B cell (primary cell): ENCODE results near the gene KDF1. TPM values are rescaled to one million over a fixed set of nuclear protein-coding genes. Genes with fewer than 3 reads are reported as not detected.

Source experiments
- ATAC-seq: fragments of 200-7000 bp; cut with Tn5 transposase; one replicate; pipeline ENCODE4 v1.10.0; 2021; ENCODE audit warnings: low read depth, mild to moderate bottlenecking, moderate number of reproducible peaks, moderate library complexity
- CTCF ChIA-PET: fragments of 350-600 bp; sonication (Branson Sonifier 250); formaldehyde crosslinking; loops from one replicate; lab custom pipeline; 2021; ENCODE audit warnings: antibody characterized with exemption, inconsistent platforms; lab: Charles Lee
- POLR2A ChIA-PET: fragments of 350-600 bp; sonication (Branson Sonifier 250); formaldehyde crosslinking; loops from one replicate; lab custom pipeline; 2021; ENCODE audit warnings: antibody characterized with exemption; lab: Charles Lee
- DNase-seq: peaks from one replicate; pipeline ENCODE4 v3.0.0; 2013
- H2AFZ ChIP-seq: 2 replicates; pipeline ENCODE4 v1.6.1; 2012; ENCODE audit warnings: mild to moderate bottlenecking, low read depth, low read length; ENCODE audit not compliant: insufficient read depth, poor library complexity, severe bottlenecking
- H3K27ac ChIP-seq, 2 donors: 1 replicate in 1 of 2; 2 replicates in 1 of 2; pipeline ENCODE4 v1.5.1; 2012 to 2013; ENCODE audit warnings: low read length in 2 of 2, mild to moderate bottlenecking in 2 of 2, moderate library complexity in 1 of 2
- H3K27me3 ChIP-seq, 4 experiments: fragments of 200-600 bp in 1 of 4; sonication (generic) in 1 of 4; replicated peaks in 1 of 4; 1 replicate in 2 of 4; 2 replicates in 2 of 4; pipeline versions ENCODE4 v1.6.1 to v1.7.0; 2013 to 2016; ENCODE audit warnings: low read length in 3 of 4, mild to moderate bottlenecking in 2 of 4, mixed read lengths in 1 of 4, moderate library complexity in 1 of 4; ENCODE audit not compliant: insufficient read depth in 4 of 4, control insufficient read depth in 3 of 4; ENCODE audit errors: control extremely low read depth in 1 of 4
- H3K36me3 ChIP-seq, 2 experiments: replicated peaks in 1 of 2; 1 replicate in 1 of 2; 2 replicates in 1 of 2; pipeline versions ENCODE4 v1.6.1 to v1.7.1; 2013; ENCODE audit warnings: low read length in 1 of 2; ENCODE audit not compliant: insufficient read depth in 2 of 2, control insufficient read depth in 1 of 2; ENCODE audit errors: control extremely low read depth in 1 of 2, extremely low read depth in 1 of 2
- H3K4me1 ChIP-seq, 2 donors: fragments of 200-600 bp in 1 of 2; sonication (generic) in 1 of 2; 1 replicate in 1 of 2; 2 replicates in 1 of 2; pipeline versions ENCODE4 v1.5.1 to v1.6.1; 2013 to 2017; ENCODE audit warnings: low read length in 2 of 2; ENCODE audit not compliant: control insufficient read depth in 2 of 2, insufficient read depth in 2 of 2
- H3K4me2 ChIP-seq: replicated peaks from 2 replicates; pipeline ENCODE3; 2012; ENCODE audit warnings: mild to moderate bottlenecking, low read depth, low read length; ENCODE audit not compliant: poor library complexity, severe bottlenecking
- H3K4me3 ChIP-seq, 5 experiments: fragments of 200-600 bp in 1 of 5; sonication (generic) in 1 of 5; 1 replicate in 3 of 5; 2 replicates in 2 of 5; pipeline versions ENCODE4 v1.5.1 to v1.7.0; 2011 to 2016; ENCODE audit warnings: low read length in 4 of 5, mild to moderate bottlenecking in 4 of 5, low read depth in 2 of 5, control low read depth in 1 of 5, moderate library complexity in 1 of 5; ENCODE audit not compliant: insufficient read depth in 1 of 5; ENCODE audit errors: control extremely low read depth in 1 of 5, extremely low read depth in 1 of 5
- H3K79me2 ChIP-seq: fragments of 200-600 bp; sonication (generic); one replicate; pipeline ENCODE4 v1.6.0; 2016; ENCODE audit warnings: low read length; ENCODE audit not compliant: control insufficient read depth, insufficient read depth
- H3K9ac ChIP-seq: fragments of 200-600 bp; sonication (generic); 2 replicates; pipeline ENCODE4 v1.6.1; 2017; ENCODE audit warnings: mild to moderate bottlenecking, low read length, moderate library complexity
- H3K9me3 ChIP-seq, 3 donors: one replicate each; pipeline versions ENCODE4 v1.6.1 to v1.7.1; 2013; ENCODE audit warnings: low read length in 2 of 3; ENCODE audit not compliant: control insufficient read depth in 2 of 3, insufficient read depth in 1 of 3; ENCODE audit errors: control extremely low read depth in 1 of 3
- H4K20me1 ChIP-seq: 2 replicates; pipeline ENCODE4 v1.6.0; 2012; ENCODE audit warnings: mild to moderate bottlenecking, low read length; ENCODE audit not compliant: insufficient read depth, control insufficient read depth, poor library complexity, severe bottlenecking
- H3K27ac Mint-ChIP-seq: one replicate; pipeline ENCODE4 v1.8.0; 2021; ENCODE audit warnings: mixed read lengths
- H3K27me3 Mint-ChIP-seq: one replicate; pipeline ENCODE4 v1.8.0; 2021; ENCODE audit warnings: mixed read lengths
- H3K4me1 Mint-ChIP-seq: one replicate; pipeline ENCODE4 v1.8.0; 2021; ENCODE audit warnings: mixed read lengths
- H3K4me3 Mint-ChIP-seq: one replicate; pipeline ENCODE4 v1.8.0; 2021; ENCODE audit warnings: mixed read lengths
- H3K9me3 Mint-ChIP-seq: one replicate; pipeline ENCODE4 v1.8.0; 2022; ENCODE audit warnings: mixed read lengths; ENCODE audit not compliant: insufficient read depth
- CTCF ChIP-seq: fragments of 200-600 bp; IDR thresholded peaks from one replicate; pipeline ENCODE4 v1.8.0; 2022; ENCODE audit warnings: antibody characterized with exemption, mild to moderate bottlenecking
- EZH2 ChIP-seq: IDR thresholded peaks from 2 replicates; pipeline ENCODE4 v1.6.1; 2012; ENCODE audit warnings: borderline replicate concordance, low read depth, mild to moderate bottlenecking, moderate library complexity, low read length; ENCODE audit not compliant: insufficient read depth, poor library complexity, severe bottlenecking
- WGBS: methylation state at CpG from one replicate; pipeline ENCODE4 v1.1.5; 2013; ENCODE audit warnings: missing lambda C conversion rate; ENCODE audit not compliant: insufficient coverage; 5-methylcytosine and 5-hydroxymethylcytosine counted together
- intact Hi-C: fragments of 100-400 bp; cut with micrococcal nuclease; formaldehyde crosslinking; loops from one replicate; pipeline ENCODE4 v1.10.0; 2022
- polyA plus RNA-seq: library from polyadenylated mRNA; depleted of rRNA; stranded (reverse); fragments of >200 nt; gene quantifications from 2 replicates; pipeline ENCODE4 v1.2.3, GENCODE V29; 2012
- total RNA-seq, 2 donors: library from RNA; stranded (reverse); fragments of 120-200 nt in 1 of 2; gene quantifications; 1 replicate in 1 of 2; 2 replicates in 1 of 2; pipeline versions ENCODE4 v1.2.3 to v1.2.4, GENCODE V29; 2013 to 2022

The KDF1 gene
- total and polyA plus RNA-seq, 2 donors (not counting 1 experiment from before 2014, with no cell fraction given): 0.74 to 2.6 TPM

DNA sequence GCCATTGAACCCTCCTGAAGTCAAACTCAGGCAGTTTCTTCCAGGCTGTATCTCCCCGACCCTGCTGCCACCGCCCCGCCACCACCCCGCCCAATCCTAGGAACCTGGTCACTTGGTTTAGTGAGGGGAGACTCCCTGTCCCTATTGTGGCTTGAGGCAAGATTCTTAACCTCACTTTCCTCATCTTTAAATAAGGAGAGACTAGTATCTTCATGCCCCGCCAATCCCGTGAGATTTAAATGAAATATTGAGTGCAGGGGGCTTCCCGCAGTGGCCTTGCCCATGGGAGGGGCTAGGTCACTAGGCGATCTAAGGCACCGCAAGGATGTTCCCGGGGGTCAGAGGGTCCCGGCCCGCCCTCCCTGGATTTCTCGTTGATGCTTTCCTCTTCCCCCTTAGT, 998 bp downstream of the KDF1 start:
- no peak overlapping the region for H3K27ac ChIP-seq
- peak overlapping the region; percentile 74 for H3K4me3 Mint-ChIP-seq
- peak overlapping the region; percentile 80 for H2AFZ ChIP-seq
- ChIA-PET CTCF (no interaction called here), POLR2A (interaction anchor here (0.6 kb wide), 1 partner anchor 29 kb away, joined by 3 read pairs; no protein-coding TSS in a partner anchor)
- intact Hi-C loops: no loop called here
- H3K9me3 Mint-ChIP-seq: no peaks in the 10 kb centered on the region
- peaks cover 14 to 17% of the 10 kb centered on the region in 2 donors for H3K4me1 ChIP-seq
- H3K27ac Mint-ChIP-seq: peak overlapping the region; percentile 16
- no peak for DNase-seq
- TF ChIP-seq CTCF: no peak
- no peak for TF ChIP-seq EZH2
- peaks cover 0 to 27% (median 8%) of the 10 kb centered on the region in 4 experiments for H3K27me3 ChIP-seq
- 10% methylated on average over 7 of the region's 13 CpGs for WGBS
- H3K4me3 ChIP-seq: peak overlapping the region in 4 of 5 experiments; percentile 44 to 80 (median 65)
- H3K9me3 ChIP-seq: peaks cover 0 to 4% (median 0%) of the 10 kb centered on the region in 3 donors
- H3K4me2 ChIP-seq: peak overlapping the region; percentile 100
- ATAC-seq: no peak
- no peaks in the 10 kb centered on the region for H3K79me2 ChIP-seq
- H3K36me3 ChIP-seq: no peaks in the 10 kb centered on the region
- H4K20me1 ChIP-seq: no peaks in the 10 kb centered on the region
- H3K4me1 Mint-ChIP-seq: peaks cover 15% of the 10 kb centered on the region
- peaks cover 16% of the 10 kb centered on the region for H3K27me3 Mint-ChIP-seq
- peak overlapping the region; percentile 77 for H3K9ac ChIP-seq

DNA sequence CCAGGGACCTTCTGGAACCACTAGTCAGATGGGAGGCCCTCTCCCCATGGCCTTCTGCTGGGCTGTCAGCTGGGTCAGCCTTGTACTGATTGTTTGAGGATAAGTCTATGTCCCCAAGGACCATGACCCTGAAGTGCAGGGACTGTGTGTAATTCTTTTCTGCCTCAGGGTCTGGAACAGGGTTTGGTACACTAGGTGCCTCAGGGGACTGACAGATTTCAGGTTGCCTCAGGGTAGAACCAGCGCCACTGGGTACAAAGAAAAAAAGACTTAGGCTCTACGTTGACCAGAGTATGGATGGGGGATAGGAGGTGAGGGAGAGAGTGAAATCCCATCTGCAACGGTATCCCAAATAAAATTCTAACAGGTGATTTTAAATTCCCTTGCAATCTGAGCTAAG, 3.0 kb downstream of the KDF1 start:
- Mint-ChIP-seq H3K27me3 (peaks cover 10% of the 10 kb centered on the region), H3K4me1 (peaks cover 15% of the 10 kb centered on the region), H3K9me3 (no peaks in the 10 kb centered on the region), H3K27ac (no peak overlapping the region), H3K4me3 (no peak overlapping the region)
- Histone ChIP-seq H3K4me2 (no peak overlapping the region), H3K27me3 (peaks cover 0 to 27% (median 8%) of the 10 kb centered on the region in 4 experiments), H3K9me3 (peaks cover 0 to 6% (median 0%) of the 10 kb centered on the region in 3 donors), H3K27ac (no peak overlapping the region), H3K4me3 (no peak overlapping the region), H3K79me2 (no peaks in the 10 kb centered on the region), H3K36me3 (no peaks in the 10 kb centered on the region), H2AFZ (no peak overlapping the region), H3K9ac (no peak overlapping the region), H3K4me1 (peaks cover 14 to 17% of the 10 kb centered on the region in 2 donors), H4K20me1 (no peaks in the 10 kb centered on the region)
- ChIA-PET POLR2A (no interaction called here), CTCF (no interaction called here)
- DNase-seq (no peak), ATAC-seq (no peak)
- 100% methylated on average over 1 of the region's 3 CpGs for WGBS
- no peak for TF ChIP-seq CTCF
- no peak for TF ChIP-seq EZH2
- intact Hi-C loops: no loop called here
